SK-N-SH treated with all-trans-retinoic acid at 6 μM for 48 hours (cell line): ENCODE results near the gene CA5B.
"Not testable (repeated sequence)": the region's sequence is repeated elsewhere in the genome, so short reads cannot be mapped to it uniquely, and the experiment has no call there.

ENCODE experiments used
- ATAC-seq: fragments of 200-7000 bp; cut with Tn5 transposase; 3 replicates; pipeline ENCODE4 v1.9.1; 2020; ENCODE audit warnings: mild to moderate bottlenecking, moderate library complexity
- ARNTL ChIP-seq: fragments of 450-650 bp; formaldehyde crosslinking; IDR thresholded peaks from 2 replicates; pipeline ENCODE4 v1.5.0; 2020; ENCODE audit warnings: low read depth, mild to moderate bottlenecking, moderate library complexity, borderline replicate concordance
- BACH2 ChIP-seq: fragments of 250-450 bp; sonication (Bioruptor Pico); IDR thresholded peaks from 2 replicates; pipeline ENCODE4 v1.9.0; 2021; ENCODE audit warnings: mild to moderate bottlenecking, borderline replicate concordance
- CSDC2 ChIP-seq: fragments of 250-450 bp; sonication (Bioruptor Pico); IDR thresholded peaks from 2 replicates; pipeline ENCODE4 v1.5.0; 2020; ENCODE audit warnings: mild to moderate bottlenecking, moderate library complexity
- ESRRG ChIP-seq: fragments of 250-450 bp; sonication (Bioruptor Pico); IDR thresholded peaks from 2 replicates; pipeline ENCODE4 v1.6.1; 2021; ENCODE audit warnings: mild to moderate bottlenecking
- GLIS3 ChIP-seq: fragments of 250-450 bp; sonication (Bioruptor Pico); IDR thresholded peaks from 2 replicates; pipeline ENCODE4 v1.5.0; 2020; ENCODE audit warnings: mild to moderate bottlenecking, moderate library complexity
- OSR1 ChIP-seq: fragments of 250-450 bp; sonication (Bioruptor Pico); IDR thresholded peaks from 2 replicates; pipeline ENCODE4 v1.8.0; 2022; ENCODE audit warnings: moderate library complexity, mild to moderate bottlenecking, inconsistent platforms
- PPARA ChIP-seq: fragments of 250-450 bp; sonication (Bioruptor Pico); IDR thresholded peaks from 2 replicates; pipeline ENCODE4 v1.5.0; 2020; ENCODE audit warnings: mild to moderate bottlenecking, borderline replicate concordance
- RARB ChIP-seq: fragments of 250-450 bp; sonication (Bioruptor Pico); IDR thresholded peaks from 2 replicates; pipeline ENCODE4 v1.8.0; 2021; ENCODE audit warnings: mild to moderate bottlenecking, moderate library complexity
- SNAI2 ChIP-seq: fragments of 250-450 bp; sonication (Bioruptor Pico); IDR thresholded peaks from 2 replicates; pipeline ENCODE4 v1.5.0; 2020; ENCODE audit warnings: mild to moderate bottlenecking, moderate library complexity
- ZC3H10 ChIP-seq: fragments of 250-450 bp; sonication (Bioruptor Pico); IDR thresholded peaks from 2 replicates; pipeline ENCODE4 v1.5.1; 2021; ENCODE audit warnings: mild to moderate bottlenecking, moderate library complexity
- ZFP3 ChIP-seq: fragments of 250-450 bp; sonication (Bioruptor Pico); IDR thresholded peaks from 2 replicates; pipeline ENCODE4 v1.5.0; 2020; ENCODE audit warnings: mild to moderate bottlenecking, moderate library complexity
- ZFP30 ChIP-seq: fragments of 450-650 bp; formaldehyde crosslinking; IDR thresholded peaks from 2 replicates; pipeline ENCODE4 v1.5.0; 2022; ENCODE audit warnings: mild to moderate bottlenecking, moderate library complexity
- ZNF565 ChIP-seq: fragments of 450-650 bp; formaldehyde crosslinking; conservative IDR thresholded peaks from 2 replicates; pipeline ENCODE4 v1.5.0; 2020; ENCODE audit warnings: low read depth, mild to moderate bottlenecking, moderate library complexity
- ZNF70 ChIP-seq: fragments of 450-650 bp; formaldehyde crosslinking; IDR thresholded peaks from 2 replicates; pipeline ENCODE4 v1.5.0; 2020; ENCODE audit warnings: mild to moderate bottlenecking, moderate library complexity
- TF ChIP-seq, protein P1 (sequence below): fragments of 250-450 bp; sonication (Bioruptor Pico); IDR thresholded peaks from 2 replicates; pipeline ENCODE4 v1.5.1; 2020; ENCODE audit warnings: low read depth, mild to moderate bottlenecking, moderate library complexity
- TF ChIP-seq, protein P2 (sequence below): fragments of 250-450 bp; sonication (Bioruptor Pico); IDR thresholded peaks from 2 replicates; pipeline ENCODE4 v1.8.0; 2021; ENCODE audit warnings: low read depth, mild to moderate bottlenecking, moderate library complexity, borderline replicate concordance
- TF ChIP-seq, protein P3 (sequence below): fragments of 250-450 bp; sonication (Bioruptor Pico); IDR thresholded peaks from 2 replicates; pipeline ENCODE4 v1.8.0; 2020; ENCODE audit warnings: mild to moderate bottlenecking, moderate library complexity, borderline replicate concordance
- TF ChIP-seq, protein P4 (sequence below): fragments of 250-450 bp; sonication (Bioruptor Pico); IDR thresholded peaks from 2 replicates; pipeline ENCODE4 v1.5.1; 2021; ENCODE audit warnings: mild to moderate bottlenecking, moderate library complexity
- TF ChIP-seq, protein P5 (sequence below): fragments of 250-450 bp; sonication (Bioruptor Pico); IDR thresholded peaks from 2 replicates; pipeline ENCODE4 v1.5.0; 2020; ENCODE audit warnings: mild to moderate bottlenecking, moderate library complexity

The CA5B gene

DNA sequence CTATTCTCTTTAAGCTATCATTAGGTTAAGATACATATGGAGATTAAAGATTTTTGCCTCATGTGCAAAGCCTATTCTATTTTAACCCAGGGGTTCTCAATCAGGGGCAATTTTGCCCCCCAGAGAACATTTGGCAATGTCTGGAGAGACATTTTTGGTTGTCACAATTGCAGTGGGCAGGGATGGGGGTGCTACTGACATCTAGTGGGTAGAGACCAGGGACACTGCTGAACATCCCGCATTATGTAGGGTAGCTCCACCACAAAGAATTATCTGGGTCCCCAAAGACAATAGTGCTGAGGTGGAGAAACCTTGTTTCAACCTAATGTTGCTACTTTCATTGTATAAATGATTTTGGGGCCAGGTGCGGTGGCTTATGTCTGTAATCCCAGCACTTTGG, 13.2 kb upstream of the CA5B start:
- no peak for TF ChIP-seq ZC3H10 (CRISPR knock-in tag)
- no peak for TF ChIP-seq ZFP30 (CRISPR knock-in tag)
- TF ChIP-seq CSDC2 = no peak
- TF ChIP-seq, protein P1, sequence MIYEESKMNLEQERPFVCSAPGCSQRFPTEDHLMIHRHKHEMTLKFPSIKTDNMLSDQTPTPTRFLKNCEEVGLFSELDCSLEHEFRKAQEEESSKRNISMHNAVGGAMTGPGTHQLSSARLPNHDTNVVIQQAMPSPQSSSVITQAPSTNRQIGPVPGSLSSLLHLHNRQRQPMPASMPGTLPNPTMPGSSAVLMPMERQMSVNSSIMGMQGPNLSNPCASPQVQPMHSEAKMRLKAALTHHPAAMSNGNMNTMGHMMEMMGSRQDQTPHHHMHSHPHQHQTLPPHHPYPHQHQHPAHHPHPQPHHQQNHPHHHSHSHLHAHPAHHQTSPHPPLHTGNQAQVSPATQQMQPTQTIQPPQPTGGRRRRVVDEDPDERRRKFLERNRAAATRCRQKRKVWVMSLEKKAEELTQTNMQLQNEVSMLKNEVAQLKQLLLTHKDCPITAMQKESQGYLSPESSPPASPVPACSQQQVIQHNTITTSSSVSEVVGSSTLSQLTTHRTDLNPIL (CRISPR knock-in tag) = no peak
- no peak for TF ChIP-seq PPARA
- TF ChIP-seq ZFP3 = no peak

DNA sequence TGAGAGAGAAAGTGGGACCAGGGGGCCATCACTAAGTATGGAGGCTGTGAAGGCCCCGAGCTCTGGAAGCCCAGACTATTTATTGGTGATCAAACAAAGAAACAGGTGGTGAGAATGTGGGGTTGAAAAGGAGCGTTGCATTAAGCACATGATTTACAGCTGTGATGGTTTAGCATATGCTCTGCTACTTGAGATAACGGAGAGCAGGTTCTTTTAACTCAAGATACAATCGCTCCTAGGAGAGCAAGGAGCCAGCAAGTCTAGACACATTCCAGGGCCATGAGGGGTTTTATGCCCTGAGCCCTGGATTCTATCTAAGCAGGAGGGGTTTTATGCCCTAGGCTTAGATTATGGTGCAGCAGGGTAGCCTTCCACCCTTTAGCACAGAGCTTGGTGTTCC, 6.7 kb upstream of the CA5B start:
- ATAC-seq = not testable (repeated sequence)

More for the DNA sequence above, 13.2 kb upstream of the CA5B start:
- no peak for ATAC-seq

DNA sequence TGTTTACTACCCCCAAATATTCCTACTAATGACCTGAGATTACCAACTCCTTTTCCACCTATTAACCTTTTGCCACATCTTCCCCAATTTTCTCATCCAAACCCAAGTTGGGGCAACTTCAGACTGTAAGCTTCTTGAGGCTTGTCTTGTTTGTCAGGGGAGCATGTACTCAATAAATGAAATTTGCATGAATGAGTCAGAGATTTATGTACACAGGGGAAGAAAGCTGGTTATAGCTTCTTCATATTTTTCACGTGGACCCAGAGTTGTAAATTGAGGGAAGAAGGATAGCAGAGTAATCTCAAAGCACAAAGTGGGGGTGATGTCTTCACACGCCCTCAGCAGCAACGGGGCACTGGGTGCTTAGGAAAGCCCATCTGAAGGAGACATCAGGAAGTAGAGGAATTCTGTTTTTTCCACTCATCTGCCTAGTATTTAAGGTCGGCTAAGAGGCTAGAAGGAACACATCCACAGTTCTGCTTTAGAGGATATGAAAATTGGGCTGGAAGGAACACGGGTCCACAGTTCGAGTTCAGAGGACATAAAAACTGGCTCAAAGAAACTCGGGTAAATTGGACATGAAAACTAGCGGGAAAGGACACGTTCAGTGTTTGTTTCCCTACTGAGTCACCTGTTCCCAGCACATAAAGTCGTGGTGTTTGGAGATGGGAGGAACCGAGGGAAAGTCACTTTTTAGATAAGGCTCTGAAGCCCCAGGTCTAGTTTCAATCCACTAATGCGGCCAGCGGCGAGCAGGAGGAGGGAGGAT, 696 bp upstream of the CA5B start:
- TF ChIP-seq OSR1 (no peak), SNAI2 (CRISPR knock-in tag) (no peak), ZNF70 (CRISPR knock-in tag) (no peak), BACH2 (CRISPR knock-in tag) (no peak), ZNF565 (CRISPR knock-in tag) (no peak), GLIS3 (no peak), ESRRG (no peak)
- TF ChIP-seq, protein P1 (CRISPR knock-in tag) = no peak
- TF ChIP-seq, protein P2, sequence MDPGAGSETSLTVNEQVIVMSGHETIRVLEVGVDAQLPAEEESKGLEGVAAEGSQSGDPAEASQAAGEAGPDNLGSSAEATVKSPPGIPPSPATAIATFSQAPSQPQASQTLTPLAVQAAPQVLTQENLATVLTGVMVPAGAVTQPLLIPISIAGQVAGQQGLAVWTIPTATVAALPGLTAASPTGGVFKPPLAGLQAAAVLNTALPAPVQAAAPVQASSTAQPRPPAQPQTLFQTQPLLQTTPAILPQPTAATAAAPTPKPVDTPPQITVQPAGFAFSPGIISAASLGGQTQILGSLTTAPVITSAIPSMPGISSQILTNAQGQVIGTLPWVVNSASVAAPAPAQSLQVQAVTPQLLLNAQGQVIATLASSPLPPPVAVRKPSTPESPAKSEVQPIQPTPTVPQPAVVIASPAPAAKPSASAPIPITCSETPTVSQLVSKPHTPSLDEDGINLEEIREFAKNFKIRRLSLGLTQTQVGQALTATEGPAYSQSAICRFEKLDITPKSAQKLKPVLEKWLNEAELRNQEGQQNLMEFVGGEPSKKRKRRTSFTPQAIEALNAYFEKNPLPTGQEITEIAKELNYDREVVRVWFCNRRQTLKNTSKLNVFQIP (CRISPR knock-in tag) = no peak

DNA sequence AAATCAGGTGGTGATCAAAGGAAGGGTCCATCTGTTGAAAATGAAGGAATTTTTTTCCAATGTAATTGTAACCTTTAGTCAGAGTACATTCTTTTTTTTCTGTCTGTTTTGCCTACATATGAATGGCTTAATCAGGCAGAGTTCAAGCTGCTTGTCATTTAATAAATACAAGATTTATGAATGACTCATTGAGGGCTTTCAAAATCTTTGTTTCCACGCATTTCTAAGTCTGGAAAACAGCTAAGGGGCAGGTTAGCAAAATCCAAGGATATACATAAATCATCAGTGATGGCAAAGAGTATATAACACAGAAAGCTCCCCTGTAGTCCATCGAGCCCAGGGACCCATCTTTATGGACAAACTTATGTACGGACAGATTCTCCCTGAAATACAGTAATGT, 1.8 kb downstream of the CA5B start:
- TF ChIP-seq CSDC2 = no peak
- TF ChIP-seq, protein P2 (CRISPR knock-in tag) = no peak
- TF ChIP-seq RARB (CRISPR knock-in tag) = no peak
- TF ChIP-seq, protein P1 (CRISPR knock-in tag) = no peak
- TF ChIP-seq, protein P3, sequence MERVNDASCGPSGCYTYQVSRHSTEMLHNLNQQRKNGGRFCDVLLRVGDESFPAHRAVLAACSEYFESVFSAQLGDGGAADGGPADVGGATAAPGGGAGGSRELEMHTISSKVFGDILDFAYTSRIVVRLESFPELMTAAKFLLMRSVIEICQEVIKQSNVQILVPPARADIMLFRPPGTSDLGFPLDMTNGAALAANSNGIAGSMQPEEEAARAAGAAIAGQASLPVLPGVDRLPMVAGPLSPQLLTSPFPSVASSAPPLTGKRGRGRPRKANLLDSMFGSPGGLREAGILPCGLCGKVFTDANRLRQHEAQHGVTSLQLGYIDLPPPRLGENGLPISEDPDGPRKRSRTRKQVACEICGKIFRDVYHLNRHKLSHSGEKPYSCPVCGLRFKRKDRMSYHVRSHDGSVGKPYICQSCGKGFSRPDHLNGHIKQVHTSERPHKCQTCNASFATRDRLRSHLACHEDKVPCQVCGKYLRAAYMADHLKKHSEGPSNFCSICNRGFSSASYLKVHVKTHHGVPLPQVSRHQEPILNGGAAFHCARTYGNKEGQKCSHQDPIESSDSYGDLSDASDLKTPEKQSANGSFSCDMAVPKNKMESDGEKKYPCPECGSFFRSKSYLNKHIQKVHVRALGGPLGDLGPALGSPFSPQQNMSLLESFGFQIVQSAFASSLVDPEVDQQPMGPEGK (CRISPR knock-in tag) = no peak
- TF ChIP-seq ESRRG = no peak
- TF ChIP-seq, protein P4, sequence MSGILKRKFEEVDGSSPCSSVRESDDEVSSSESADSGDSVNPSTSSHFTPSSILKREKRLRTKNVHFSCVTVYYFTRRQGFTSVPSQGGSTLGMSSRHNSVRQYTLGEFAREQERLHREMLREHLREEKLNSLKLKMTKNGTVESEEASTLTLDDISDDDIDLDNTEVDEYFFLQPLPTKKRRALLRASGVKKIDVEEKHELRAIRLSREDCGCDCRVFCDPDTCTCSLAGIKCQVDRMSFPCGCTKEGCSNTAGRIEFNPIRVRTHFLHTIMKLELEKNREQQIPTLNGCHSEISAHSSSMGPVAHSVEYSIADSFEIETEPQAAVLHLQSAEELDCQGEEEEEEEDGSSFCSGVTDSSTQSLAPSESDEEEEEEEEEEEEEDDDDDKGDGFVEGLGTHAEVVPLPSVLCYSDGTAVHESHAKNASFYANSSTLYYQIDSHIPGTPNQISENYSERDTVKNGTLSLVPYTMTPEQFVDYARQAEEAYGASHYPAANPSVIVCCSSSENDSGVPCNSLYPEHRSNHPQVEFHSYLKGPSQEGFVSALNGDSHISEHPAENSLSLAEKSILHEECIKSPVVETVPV = no peak
- TF ChIP-seq, protein P5, sequence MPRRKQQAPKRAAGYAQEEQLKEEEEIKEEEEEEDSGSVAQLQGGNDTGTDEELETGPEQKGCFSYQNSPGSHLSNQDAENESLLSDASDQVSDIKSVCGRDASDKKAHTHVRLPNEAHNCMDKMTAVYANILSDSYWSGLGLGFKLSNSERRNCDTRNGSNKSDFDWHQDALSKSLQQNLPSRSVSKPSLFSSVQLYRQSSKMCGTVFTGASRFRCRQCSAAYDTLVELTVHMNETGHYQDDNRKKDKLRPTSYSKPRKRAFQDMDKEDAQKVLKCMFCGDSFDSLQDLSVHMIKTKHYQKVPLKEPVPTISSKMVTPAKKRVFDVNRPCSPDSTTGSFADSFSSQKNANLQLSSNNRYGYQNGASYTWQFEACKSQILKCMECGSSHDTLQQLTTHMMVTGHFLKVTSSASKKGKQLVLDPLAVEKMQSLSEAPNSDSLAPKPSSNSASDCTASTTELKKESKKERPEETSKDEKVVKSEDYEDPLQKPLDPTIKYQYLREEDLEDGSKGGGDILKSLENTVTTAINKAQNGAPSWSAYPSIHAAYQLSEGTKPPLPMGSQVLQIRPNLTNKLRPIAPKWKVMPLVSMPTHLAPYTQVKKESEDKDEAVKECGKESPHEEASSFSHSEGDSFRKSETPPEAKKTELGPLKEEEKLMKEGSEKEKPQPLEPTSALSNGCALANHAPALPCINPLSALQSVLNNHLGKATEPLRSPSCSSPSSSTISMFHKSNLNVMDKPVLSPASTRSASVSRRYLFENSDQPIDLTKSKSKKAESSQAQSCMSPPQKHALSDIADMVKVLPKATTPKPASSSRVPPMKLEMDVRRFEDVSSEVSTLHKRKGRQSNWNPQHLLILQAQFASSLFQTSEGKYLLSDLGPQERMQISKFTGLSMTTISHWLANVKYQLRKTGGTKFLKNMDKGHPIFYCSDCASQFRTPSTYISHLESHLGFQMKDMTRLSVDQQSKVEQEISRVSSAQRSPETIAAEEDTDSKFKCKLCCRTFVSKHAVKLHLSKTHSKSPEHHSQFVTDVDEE (CRISPR knock-in tag) = no peak
- TF ChIP-seq SNAI2 (CRISPR knock-in tag) = no peak
- TF ChIP-seq ARNTL (CRISPR knock-in tag) = no peak
- no peak for ATAC-seq

More for the DNA sequence above, 696 bp upstream of the CA5B start:
- ATAC-seq = no peak
